SU-DHL-6 (cell line): ENCODE measurements around the gene ACP4.
"Not testable (repeated sequence)": the region's sequence is repeated elsewhere in the genome, so short reads cannot be mapped to it uniquely, and the experiment has no call there.

Source experiments
- H2AFZ ChIP-seq: fragments of 200-600 bp; sonication (generic); 2 replicates; pipeline ENCODE4 v1.6.1; 2014; ENCODE audit warnings: low read depth, mild to moderate bottlenecking, moderate library complexity, mixed read lengths, antibody characterized with exemption, low read length; ENCODE audit not compliant: severe bottlenecking
- H3F3A ChIP-seq: fragments of 200-600 bp; shearing (Covaris generic); 2 replicates; pipeline ENCODE4 v1.6.0; 2016; ENCODE audit warnings: antibody characterized with exemption, mild to moderate bottlenecking; ENCODE audit not compliant: insufficient read depth
- H3K27ac ChIP-seq: fragments of 200-600 bp; sonication (generic); 2 replicates; pipeline ENCODE4 v1.5.1; 2016; ENCODE audit warnings: low read depth, mild to moderate bottlenecking, low read length, moderate library complexity, mixed read lengths
- H3K27me3 ChIP-seq: fragments of 200-600 bp; sonication (generic), shearing (Covaris generic); 2 replicates; pipeline ENCODE4 v1.6.0; 2014; ENCODE audit warnings: mild to moderate bottlenecking, low read length
- H3K36me3 ChIP-seq: fragments of 200-600 bp; sonication (generic); 2 replicates; pipeline ENCODE4 v1.6.1; 2014; ENCODE audit warnings: mild to moderate bottlenecking, low read length, mixed read lengths
- H3K4me2 ChIP-seq: fragments of 300-600, 200-600 bp; shearing (Covaris generic), sonication (generic); 2 replicates; pipeline ENCODE4 v1.6.0; 2014; ENCODE audit warnings: low read length, low read depth, mild to moderate bottlenecking; ENCODE audit not compliant: poor library complexity, severe bottlenecking
- H3K4me3 ChIP-seq: fragments of 200-600 bp; sonication (generic); 2 replicates; pipeline ENCODE4 v1.5.1; 2014; ENCODE audit warnings: antibody characterized with exemption, low read length, mild to moderate bottlenecking, mixed read lengths; ENCODE audit not compliant: insufficient read depth, poor library complexity, severe bottlenecking
- H3K79me2 ChIP-seq: fragments of 200-600 bp; sonication (generic); 2 replicates; pipeline ENCODE4 v1.6.1; 2014; ENCODE audit warnings: mild to moderate bottlenecking, low read length, moderate library complexity; ENCODE audit not compliant: insufficient read depth
- H3K9ac ChIP-seq: fragments of 200-600 bp; sonication (generic); 2 replicates; pipeline ENCODE4 v1.7.0; 2014; ENCODE audit warnings: mild to moderate bottlenecking, low read length
- H3K9me2 ChIP-seq: fragments of 200-600 bp; sonication (generic); replicated peaks from 2 replicates; pipeline ENCODE4 v1.6.1; 2014; ENCODE audit warnings: low read length; ENCODE audit not compliant: insufficient read depth
- H3K9me3 ChIP-seq: fragments of 200-600 bp; sonication (generic); 2 replicates; pipeline ENCODE4 v1.6.1; 2014; ENCODE audit warnings: low read length, mixed read lengths; ENCODE audit not compliant: insufficient read depth
- H4K20me1 ChIP-seq: fragments of 200-600 bp; sonication (generic); 2 replicates; pipeline ENCODE4 v1.6.1; 2014; ENCODE audit warnings: low read depth, mild to moderate bottlenecking, antibody characterized with exemption, low read length, moderate library complexity, mixed read lengths
- CTCF ChIP-seq: fragments of 200-600 bp; sonication (generic); IDR thresholded peaks from one replicate; pipeline ENCODE4 v1.5.1; 2017; ENCODE audit warnings: antibody characterized with exemption, mild to moderate bottlenecking, low read length, moderate library complexity; ENCODE audit not compliant: insufficient read depth, poor library complexity, severe bottlenecking
- EZH2phosphoT487 ChIP-seq: fragments of 200-600 bp; sonication (generic), shearing (Covaris generic); conservative IDR thresholded peaks from 2 replicates; pipeline ENCODE4 v1.6.1; 2018; ENCODE audit warnings: mild to moderate bottlenecking, antibody characterized with exemption, low read length, moderate library complexity, mixed read lengths

Gene ACP4

DNA sequence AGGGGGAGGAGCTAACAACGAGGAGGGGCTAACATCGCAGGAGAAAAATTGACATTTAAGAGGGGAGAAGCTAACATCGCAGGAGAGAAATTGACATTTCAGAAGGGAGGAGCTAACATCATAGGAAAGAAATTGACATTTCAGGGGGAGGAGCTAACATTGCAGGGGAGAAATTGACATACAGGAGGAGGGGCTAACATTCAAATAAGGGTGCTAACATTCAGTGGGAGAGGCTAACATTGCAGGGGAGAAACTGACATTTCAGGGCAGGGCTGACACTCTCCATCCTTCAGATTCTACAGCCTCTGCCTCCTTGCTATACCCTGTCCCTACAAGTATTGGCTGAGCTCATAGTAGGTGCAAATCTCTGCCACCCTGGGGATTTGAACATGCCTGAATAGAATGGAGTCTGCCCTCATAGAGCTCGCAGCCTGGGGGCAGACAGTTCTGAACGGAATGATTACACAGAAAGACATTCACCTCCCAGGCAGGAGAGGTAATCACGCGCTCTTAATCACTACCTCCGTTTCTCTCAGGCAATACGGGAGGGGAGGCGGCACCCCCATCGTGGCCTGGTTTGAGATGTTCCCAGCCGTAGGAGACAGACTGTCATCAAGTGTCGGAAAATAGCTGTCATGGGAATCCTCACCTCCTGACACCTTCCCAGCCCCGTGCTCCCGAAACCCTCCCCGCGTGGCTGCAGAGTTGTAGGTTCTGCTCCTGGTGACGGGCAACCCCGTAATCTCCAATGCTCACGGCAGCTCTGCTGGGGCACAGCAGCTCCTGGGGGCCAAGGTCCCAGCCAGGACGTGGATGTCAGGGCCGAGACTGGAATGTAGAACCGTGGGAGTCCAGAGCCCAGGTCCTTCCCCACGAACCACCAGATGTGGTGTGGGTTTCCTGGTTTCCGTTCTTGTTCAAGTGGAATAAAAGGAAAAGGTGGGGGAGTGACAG lies 10.4 kb upstream of the ACP4 start:
- Histone ChIP-seq H2AFZ (no peak overlapping the region), H3K9me2 (no peaks in the 10 kb centered on the region), H3K4me3 (no peak overlapping the region), H3K27me3 (no peaks in the 10 kb centered on the region), H3K27ac (no peak overlapping the region), H3K4me2 (no peak overlapping the region), H3K79me2 (no peaks in the 10 kb centered on the region), H3K9me3 (no peaks in the 10 kb centered on the region), H3K9ac (no peak overlapping the region), H4K20me1 (no peaks in the 10 kb centered on the region), H3F3A (no peaks in the 10 kb centered on the region), H3K36me3 (no peaks in the 10 kb centered on the region)
- TF ChIP-seq CTCF: no peak
- no peak for TF ChIP-seq EZH2phosphoT487

- H3K27me3 ChIP-seq: no peaks in the 10 kb centered on the region
These were observed 9.3 kb upstream of the ACP4 start for GRCh38 chr19:50780753-50781435.

DNA sequence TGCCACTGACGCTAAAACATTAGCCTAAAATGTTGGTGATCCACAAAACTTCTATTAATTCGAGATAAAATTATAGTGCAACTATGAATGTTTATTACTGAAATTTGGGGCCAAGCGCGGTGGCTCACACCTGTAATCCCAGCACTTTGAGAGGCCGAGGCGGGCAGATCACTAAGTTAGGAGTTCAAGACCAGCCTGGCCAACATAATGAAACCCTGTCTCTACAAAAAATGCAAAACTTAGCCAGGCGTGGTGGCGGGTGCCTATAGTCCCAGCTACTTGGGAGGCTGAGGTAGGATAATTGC lies 6.4 kb upstream of the ACP4 start:
- not testable (repeated sequence) for H3K4me2 ChIP-seq

More at GRCh38 chr19:50780753-50781435, 9.3 kb upstream of the ACP4 start:
- H3F3A ChIP-seq: no peaks in the 10 kb centered on the region
- TF ChIP-seq EZH2phosphoT487 (no peak), CTCF (no peak)
- no peaks in the 10 kb centered on the region for H3K36me3 ChIP-seq
- H3K4me3 ChIP-seq: no peak overlapping the region
- no peaks in the 10 kb centered on the region for H4K20me1 ChIP-seq
- H3K27ac ChIP-seq: no peak overlapping the region
- no peaks in the 10 kb centered on the region for H3K9me3 ChIP-seq
- no peak overlapping the region for H3K4me2 ChIP-seq
- H2AFZ ChIP-seq: no peak overlapping the region
- no peaks in the 10 kb centered on the region for H3K9me2 ChIP-seq
- H3K9ac ChIP-seq: no peak overlapping the region
- no peaks in the 10 kb centered on the region for H3K79me2 ChIP-seq

DNA sequence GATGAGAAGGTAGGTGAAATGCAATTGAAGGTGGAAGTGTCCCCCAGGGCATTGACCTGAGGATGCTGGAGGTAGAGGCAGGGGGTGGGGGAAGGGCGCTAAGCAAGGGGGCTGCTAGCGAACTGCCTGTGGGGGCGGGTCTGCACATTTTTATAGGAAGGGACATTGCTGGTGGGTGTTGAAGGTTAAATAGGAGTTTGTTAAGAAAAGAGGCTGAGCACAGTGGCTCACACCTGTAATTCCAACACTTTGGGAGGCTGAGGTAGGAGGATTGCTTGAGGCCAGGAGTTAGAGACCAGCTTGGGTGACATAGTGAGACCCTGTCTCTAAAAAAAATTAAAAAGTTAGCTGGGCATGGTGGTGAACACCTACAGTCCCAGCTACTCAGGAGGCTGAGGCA lies 5.5 kb upstream of the ACP4 start:
- no peaks in the 10 kb centered on the region for H4K20me1 ChIP-seq
- no peak overlapping the region for H3K27ac ChIP-seq
- H3K4me3 ChIP-seq: no peak overlapping the region
- TF ChIP-seq CTCF (no peak), EZH2phosphoT487 (no peak)
- no peaks in the 10 kb centered on the region for H3K9me3 ChIP-seq
- H3K27me3 ChIP-seq: no peaks in the 10 kb centered on the region
- H2AFZ ChIP-seq: no peak overlapping the region
- H3K9ac ChIP-seq: no peak overlapping the region
- H3F3A ChIP-seq: no peaks in the 10 kb centered on the region
- no peaks in the 10 kb centered on the region for H3K79me2 ChIP-seq
- H3K4me2 ChIP-seq: no peak overlapping the region
- H3K9me2 ChIP-seq: no peaks in the 10 kb centered on the region
- H3K36me3 ChIP-seq: no peaks in the 10 kb centered on the region

More for the DNA sequence above, 6.4 kb upstream of the ACP4 start:
- H3K36me3 ChIP-seq, H2AFZ ChIP-seq, H4K20me1 ChIP-seq, H3K4me3 ChIP-seq, H3K79me2 ChIP-seq, H3K9me2 ChIP-seq, H3K9me3 ChIP-seq, H3K9ac ChIP-seq, H3K27me3 ChIP-seq, H3K27ac ChIP-seq, H3F3A ChIP-seq: not testable (repeated sequence)
